GM20000 (cell line): ENCODE data around the gene CTNNA2.

Experiments used
- DNase-seq: peaks from one replicate; pipeline ENCODE4 v3.0.0; 2012; ENCODE audit warnings: low spot score
- CTCF ChIP-seq: IDR thresholded peaks from 2 replicates; pipeline ENCODE4 v1.5.1; 2012; ENCODE audit warnings: mild to moderate bottlenecking, control low read depth; ENCODE audit errors: extremely low read depth, missing control alignments

The CTNNA2 gene

DNA sequence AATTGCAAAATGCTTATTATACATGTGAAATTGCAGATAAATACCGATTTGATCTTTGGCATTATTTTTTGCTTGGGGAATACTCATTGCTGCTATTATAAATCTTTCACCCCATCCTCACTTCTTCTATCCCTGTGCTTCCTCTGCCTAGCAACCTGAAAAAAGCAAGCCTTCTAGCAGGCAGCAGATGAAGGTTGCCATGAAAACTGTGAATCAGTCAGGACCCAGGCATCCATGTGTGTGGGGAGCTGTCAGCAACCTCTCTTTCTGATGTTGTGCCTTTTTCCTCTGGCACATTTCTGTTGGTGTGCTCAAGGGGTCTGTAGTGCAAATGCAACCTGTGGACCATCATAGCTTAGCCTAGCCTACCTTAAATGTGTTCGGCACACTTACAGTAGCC is 427.5 kb downstream of the CTNNA2 start:
- DNase-seq: no peak
- no peak for TF ChIP-seq CTCF

GRCh38 chr2:79941179-79941578 is 428.3 kb downstream of the CTNNA2 start:
- no peak for DNase-seq
- no peak for TF ChIP-seq CTCF

GRCh38 chr2:79944205-79944604 is 431.4 kb downstream of the CTNNA2 start:
- TF ChIP-seq CTCF: no peak
- DNase-seq: no peak

DNA sequence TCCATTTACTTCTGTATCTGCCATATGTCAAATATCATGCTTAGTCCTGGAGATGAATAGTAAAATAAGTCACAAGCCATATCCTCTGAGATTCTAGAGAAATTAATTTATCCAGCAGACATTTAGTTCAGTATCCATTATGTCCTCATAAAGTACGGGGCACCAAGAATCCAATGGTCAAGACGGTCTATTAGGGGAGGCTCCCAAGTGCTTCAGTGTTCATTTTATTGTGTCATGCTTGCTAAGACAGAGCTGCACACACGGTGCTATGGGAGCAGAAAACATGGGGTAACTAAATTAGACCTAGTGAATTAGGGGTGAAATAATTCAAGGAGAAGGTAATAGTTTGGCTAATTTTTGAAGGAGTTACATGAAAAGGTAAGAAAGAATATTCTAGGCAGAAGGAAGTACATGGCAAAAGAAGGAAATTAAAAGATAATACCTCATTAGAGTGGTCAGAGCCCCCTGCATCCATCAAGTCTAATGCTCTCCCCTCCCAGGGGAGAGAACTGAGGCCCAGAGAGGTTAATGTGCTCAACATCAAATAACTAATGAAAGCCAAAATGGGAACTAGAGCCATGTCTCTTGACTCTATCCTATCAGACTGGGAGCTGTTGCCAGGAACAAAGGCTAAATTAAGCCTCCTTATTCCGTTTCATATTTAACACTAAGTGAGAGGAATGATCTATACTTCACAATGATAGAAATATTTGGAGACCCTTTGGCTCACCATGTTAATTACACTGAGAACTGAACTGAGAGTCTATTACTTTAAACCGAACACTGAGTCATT is 433.0 kb downstream of the CTNNA2 start:
- DNase-seq: no peak

DNA sequence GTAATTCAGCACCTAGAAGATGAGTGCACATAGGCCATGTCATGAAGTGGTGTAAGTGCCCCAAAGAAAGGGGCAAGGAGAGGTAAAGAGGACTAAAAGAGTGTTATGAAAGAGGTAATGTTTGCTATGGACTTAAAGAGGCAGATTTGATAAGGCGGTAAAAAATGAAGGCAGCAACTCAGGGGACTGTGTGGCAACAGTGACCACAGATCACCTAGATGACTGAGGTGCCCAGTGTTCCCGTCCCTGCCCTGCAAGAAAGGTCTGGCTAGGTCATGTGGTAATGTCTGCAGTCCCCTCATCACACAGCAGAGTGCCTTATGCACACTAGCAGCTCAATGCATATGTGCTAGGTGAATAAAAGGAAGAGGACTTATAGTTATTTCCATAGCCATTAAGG is 434.9 kb downstream of the CTNNA2 start:
- DNase-seq: no peak
- TF ChIP-seq CTCF: no peak

More for the DNA sequence above, 433.0 kb downstream of the CTNNA2 start:
- no peak for TF ChIP-seq CTCF

GRCh38 chr2:79950526-79950925 is 437.7 kb downstream of the CTNNA2 start:
- TF ChIP-seq CTCF: no peak
- DNase-seq: no peak

- no peak for DNase-seq
These were observed 439.8 kb downstream of the CTNNA2 start for GRCh38 chr2:79952616-79953015.

More at GRCh38 chr2:79952616-79953015, 439.8 kb downstream of the CTNNA2 start:
- TF ChIP-seq CTCF: no peak
